Stimulated activated CD4-positive, alpha-beta T cell treated with anti-CD3 and anti-CD28 coated beads, Interleukin-15, amount 100 ng/mL, for 24 hours (primary cell): Measurements from ENCODE around the gene ANAPC5.
"Not testable (repeated sequence)": the region's sequence is repeated elsewhere in the genome, so short reads cannot be mapped to it uniquely, and the experiment has no call there.

Source experiments
- DNase-seq: peaks from one replicate; pipeline ENCODE4 v3.0.0-alpha.2; 2020

The ANAPC5 gene

GRCh38 chr12:121310231-121310630 lies 42.0 kb downstream of the ANAPC5 start:
- DNase-seq = not testable (repeated sequence)

DNA sequence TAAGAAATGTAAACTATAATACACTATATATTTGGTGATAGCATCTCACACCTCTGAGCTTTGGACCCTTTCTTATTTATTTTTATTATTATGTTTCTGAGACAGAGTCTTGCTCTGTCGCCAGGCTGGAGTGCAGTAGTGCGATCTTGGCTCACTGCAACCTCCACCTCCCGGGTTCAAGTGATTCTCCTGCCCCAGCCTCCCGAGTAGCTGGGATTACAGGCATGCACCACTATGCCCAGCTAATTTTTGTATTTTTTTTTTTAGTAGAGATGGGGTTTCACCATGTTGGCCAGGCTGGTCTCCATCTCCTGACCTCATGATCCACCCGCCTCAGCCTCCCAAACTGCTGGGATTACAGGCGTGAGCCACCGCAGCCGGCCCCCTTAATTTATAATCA lies 44.8 kb downstream of the ANAPC5 start:
- DNase-seq = not testable (repeated sequence)

- no peak for DNase-seq
Measured at GRCh38 chr12:121304306-121304705, 47.9 kb downstream of the ANAPC5 start.

- no peak for DNase-seq
Measured at GRCh38 chr12:121301876-121302275, 50.3 kb downstream of the ANAPC5 start.

GRCh38 chr12:121300083-121300819 lies 52.0 kb downstream of the ANAPC5 start:
- DNase-seq = no peak

DNA sequence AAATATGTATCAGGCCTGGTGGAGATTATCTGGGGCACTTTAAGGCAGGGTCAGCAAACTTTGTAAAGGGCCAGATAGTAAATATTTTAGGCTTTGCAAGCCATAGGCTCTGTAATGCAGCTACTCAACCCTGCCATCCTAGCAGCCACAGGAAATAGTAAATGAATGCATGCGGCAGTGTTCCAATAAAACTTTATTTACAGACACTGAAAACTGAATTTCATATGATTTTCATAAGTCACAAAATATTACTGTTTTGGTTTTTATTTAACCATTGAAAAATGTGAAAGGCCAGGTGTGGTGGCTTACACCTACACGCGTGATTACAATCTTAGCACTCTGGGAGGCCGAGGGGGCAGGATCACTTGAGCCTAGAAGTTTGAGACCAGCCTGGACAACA lies 52.5 kb downstream of the ANAPC5 start:
- no peak for DNase-seq

DNA sequence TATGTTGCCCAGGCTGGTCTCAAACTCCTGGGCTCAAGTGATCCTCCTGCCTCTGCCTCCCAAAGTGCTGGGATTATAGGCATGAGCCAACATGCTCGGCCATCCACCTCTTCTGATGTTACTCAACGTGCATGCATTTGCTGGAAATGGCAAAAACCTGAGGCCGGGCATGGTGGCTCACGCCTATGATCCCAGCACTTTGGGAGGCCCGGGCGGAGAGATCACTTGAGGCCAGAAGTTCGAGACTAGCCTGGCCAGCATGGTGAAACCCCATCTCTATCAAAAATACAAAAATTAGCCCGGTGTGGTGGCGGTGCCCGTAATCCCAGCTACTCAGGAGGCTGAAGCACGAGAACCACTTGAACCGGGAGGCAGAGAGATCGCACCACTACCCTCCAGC lies 53.8 kb downstream of the ANAPC5 start:
- not testable (repeated sequence) for DNase-seq

GRCh38 chr12:121297435-121297991 lies 54.7 kb downstream of the ANAPC5 start:
- peak; percentile 83 for DNase-seq

GRCh38 chr12:121296618-121297434 lies 55.4 kb downstream of the ANAPC5 start, which contains the start of gene CAMKK2:
TSS of gene CAMKK2 (minus strand) at chr12:121296709. CDS start at chr12:121274526, 22,183 bp downstream.
- peak; percentile 90 for DNase-seq

GRCh38 chr12:121295746-121296617 lies 56.2 kb downstream of the ANAPC5 start:
- no peak for DNase-seq

- DNase-seq = peak; percentile 26
Measured at GRCh38 chr12:121295116-121295745, 57.0 kb downstream of the ANAPC5 start.

DNA sequence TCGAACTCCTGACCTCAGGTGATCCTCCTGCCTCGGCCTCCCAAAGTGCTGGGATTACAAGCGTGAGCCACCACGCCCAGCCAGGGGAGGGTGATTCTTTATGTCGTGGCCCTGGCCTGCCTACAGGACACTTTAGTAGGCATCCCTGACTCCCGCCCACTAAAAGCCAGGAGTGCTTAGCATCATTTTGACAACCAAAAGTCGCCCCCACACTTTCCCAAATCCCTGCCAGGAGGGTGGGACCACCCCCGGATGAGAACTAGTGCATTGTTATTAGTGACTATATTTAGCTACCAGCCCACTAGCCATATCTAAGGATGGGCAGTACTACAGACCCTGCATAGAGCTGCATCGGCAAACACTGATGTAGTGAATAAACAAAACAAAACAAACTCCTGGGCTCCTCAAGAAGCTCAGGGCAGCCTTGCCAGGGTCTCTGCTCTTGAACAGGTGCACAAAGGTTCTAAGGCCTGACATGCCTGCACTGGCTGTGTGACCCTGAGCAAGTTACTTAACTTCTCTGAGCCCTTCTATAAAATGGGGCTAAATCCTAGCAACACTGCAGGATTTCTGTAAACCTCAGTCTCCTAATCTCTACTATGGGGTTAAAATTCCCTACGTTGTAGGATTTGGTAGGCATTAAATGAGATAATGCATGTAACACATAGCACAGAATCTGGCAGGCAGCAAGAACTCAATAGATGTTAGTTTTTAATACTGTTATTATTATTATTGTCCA lies 57.9 kb downstream of the ANAPC5 start:
- no peak for DNase-seq

GRCh38 chr12:121293603-121294002 lies 58.6 kb downstream of the ANAPC5 start:
- no peak for DNase-seq

DNA sequence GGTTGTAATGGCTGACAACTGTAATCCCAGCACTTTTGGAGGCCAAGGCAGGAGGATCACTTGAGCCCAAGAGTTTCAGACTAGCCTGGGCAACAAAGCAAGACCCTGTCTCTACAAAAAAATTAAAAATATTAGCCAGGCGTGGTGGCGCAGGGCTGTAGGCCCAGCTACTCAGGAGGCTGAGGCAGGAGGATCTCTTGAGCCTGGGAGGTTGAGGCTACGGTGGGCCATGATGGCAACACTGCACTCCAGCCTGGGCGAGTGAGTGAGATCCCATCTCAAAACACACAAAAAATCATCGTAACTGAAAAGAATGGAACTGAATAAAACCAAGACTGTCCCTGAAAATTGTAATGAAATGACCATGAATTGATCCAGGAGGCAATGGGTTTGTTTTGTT lies 61.8 kb downstream of the ANAPC5 start:
- no peak for DNase-seq

GRCh38 chr12:121289962-121290361 lies 62.2 kb downstream of the ANAPC5 start:
- DNase-seq = no peak

DNA sequence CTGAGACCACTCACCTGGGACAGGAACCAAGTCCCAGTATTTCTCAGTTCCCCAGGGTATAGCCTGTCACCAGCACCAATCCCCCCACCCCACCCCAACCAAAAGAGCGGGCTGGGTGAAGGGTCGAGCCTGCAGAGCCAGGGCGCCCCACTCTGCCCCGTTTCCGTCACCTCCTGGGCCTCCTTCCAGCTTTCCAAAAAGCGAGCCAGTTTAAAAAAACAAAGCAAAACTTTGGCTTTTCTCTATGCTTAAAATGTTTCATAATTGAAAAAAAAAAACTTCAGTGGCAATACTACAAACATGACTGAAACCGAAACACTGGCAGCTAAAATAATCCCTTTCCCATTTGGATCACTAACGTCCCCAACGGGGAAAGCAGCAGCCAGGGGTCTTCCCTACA lies 63.2 kb downstream of the ANAPC5 start:
- no peak for DNase-seq

- DNase-seq = no peak
Measured at GRCh38 chr12:121288158-121288845, 63.9 kb downstream of the ANAPC5 start.

- no peak for DNase-seq
Measured at GRCh38 chr12:121287267-121287954, 64.8 kb downstream of the ANAPC5 start.

GRCh38 chr12:121285856-121286255 lies 66.4 kb downstream of the ANAPC5 start:
- DNase-seq = no peak
